Stimulated activated CD8-positive, alpha-beta memory T cell treated with anti-CD3 and anti-CD28 coated beads, Interleukin-12 subunit alpha, Interleukin-12 subunit beta, amount 100 ng/mL, for 1 hour (primary cell): ENCODE measurements around the gene IL25.
"Not testable (repeated sequence)": the region's sequence is repeated elsewhere in the genome, so short reads cannot be mapped to it uniquely, and the experiment has no call there.

Experiments used
- DNase-seq: peaks from one replicate; pipeline ENCODE4 v3.0.0-alpha.2; 2020; ENCODE audit warnings: low read depth

The IL25 gene

GRCh38 chr14:23372509-23372908 lies at the start of gene IL25:
Gene IL25 (plus strand): TSS chr14:23372809.
- no peak for DNase-seq

DNA sequence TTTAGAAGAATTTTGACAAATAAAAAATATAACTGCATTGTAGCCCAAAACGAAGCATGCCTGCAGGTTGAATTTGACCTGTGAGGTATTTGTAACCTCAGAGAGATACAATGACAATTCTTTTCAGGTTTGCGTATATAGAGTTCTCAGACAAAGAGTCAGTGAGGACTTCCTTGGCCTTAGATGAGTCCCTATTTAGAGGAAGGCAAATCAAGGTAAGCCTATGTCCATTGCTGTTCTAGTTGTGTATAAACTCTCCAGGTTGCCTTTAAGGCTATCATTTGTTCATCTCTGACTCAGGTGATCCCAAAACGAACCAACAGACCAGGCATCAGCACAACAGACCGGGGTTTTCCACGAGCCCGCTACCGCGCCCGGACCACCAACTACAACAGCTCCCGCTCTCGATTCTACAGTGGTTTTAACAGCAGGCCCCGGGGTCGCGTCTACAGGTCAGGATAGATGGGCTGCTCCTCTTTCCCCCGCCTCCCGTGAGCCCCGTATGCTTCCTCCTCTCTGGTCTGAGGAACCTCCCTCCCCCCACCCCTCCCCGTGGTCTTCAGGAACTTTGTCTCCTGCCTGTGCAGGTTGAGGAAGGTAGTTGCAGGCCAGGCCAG lies 48.7 kb upstream of the IL25 start:
- DNase-seq: no peak

DNA sequence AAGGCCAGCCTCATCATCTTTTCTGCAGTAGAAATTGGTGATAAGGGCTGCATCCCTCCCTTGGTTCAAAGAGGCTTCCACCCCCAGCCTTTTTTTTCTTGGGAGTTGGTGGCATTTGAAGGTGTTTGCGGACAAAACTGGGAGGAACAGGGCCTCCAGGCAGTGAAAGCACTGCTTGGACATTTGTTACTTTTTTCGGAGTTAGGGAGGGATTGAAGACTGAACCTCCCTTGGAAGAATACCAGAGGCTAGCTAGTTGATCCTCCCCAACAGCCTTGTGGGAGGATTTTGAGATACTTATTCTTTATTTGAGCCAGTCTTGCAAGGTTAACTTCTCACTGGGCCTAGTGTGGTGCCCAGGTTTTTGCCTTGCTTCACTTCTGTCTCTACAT lies 48.2 kb upstream of the IL25 start:
- no peak for DNase-seq

DNA sequence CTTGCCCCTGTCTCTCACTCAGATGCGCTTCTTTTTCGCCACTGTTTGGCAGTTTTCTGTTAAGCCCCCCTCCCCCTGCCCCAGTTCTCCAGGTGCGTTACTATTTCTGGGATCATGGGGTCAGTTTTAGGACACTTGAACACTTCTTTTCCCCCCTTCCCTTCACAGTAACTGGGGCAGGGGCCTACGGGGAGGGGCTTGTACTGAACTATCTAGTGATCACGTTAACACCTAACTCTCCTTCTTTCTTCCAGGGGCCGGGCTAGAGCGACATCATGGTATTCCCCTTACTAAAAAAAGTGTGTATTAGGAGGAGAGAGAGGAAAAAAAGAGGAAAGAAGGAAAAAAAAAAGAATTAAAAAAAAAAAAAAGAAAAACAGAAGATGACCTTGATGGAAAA lies 47.6 kb upstream of the IL25 start:
- no peak for DNase-seq

DNA sequence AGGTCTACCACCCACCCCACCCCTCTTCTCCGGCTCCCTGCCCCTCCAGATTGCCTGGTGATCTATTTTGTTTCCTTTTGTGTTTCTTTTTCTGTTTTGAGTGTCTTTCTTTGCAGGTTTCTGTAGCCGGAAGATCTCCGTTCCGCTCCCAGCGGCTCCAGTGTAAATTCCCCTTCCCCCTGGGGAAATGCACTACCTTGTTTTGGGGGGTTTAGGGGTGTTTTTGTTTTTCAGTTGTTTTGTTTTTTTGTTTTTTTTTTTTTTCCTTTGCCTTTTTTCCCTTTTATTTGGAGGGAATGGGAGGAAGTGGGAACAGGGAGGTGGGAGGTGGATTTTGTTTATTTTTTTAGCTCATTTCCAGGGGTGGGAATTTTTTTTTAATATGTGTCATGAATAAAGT lies 46.9 kb upstream of the IL25 start:
- DNase-seq: not testable (repeated sequence)

DNA sequence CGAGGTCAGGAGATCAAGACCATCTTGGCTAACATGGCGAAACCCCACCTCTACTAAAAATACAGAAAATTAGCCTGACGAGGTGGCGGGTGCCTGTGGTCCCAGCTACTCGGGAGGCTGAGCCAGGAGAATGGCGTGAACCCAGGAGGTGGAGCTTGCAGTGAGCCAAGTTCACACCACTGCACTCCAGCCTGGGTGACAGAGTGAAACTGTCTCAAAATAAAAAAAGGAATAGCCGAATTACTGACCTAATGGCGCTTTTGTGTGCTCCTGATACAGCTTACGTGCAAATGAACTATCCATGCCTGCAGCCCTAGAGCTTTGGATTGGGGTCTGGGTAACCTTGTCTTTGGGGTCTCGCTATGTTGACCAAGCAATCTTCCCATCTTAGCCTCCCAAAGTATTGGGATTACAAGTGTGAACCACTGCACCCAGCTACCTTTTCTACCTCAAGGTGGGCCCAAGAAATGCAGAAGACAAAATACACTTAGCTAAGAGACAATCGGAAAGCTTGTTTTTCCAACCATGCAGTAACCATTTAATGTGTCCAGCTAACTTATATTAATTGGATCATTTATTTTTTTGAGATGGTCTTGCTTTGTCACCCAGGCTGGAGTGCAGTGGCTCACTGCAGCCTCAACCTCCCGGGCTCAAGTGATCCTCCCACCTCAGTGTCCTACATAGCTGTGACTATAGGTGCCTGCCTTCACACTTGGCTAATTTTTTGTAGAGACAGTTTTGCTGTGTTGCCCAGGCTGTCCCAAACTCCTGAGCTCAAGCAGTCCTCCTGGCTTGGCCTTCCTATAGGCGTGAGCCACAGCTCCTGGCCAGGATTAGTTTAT lies 45.9 kb upstream of the IL25 start:
- no peak for DNase-seq

DNA sequence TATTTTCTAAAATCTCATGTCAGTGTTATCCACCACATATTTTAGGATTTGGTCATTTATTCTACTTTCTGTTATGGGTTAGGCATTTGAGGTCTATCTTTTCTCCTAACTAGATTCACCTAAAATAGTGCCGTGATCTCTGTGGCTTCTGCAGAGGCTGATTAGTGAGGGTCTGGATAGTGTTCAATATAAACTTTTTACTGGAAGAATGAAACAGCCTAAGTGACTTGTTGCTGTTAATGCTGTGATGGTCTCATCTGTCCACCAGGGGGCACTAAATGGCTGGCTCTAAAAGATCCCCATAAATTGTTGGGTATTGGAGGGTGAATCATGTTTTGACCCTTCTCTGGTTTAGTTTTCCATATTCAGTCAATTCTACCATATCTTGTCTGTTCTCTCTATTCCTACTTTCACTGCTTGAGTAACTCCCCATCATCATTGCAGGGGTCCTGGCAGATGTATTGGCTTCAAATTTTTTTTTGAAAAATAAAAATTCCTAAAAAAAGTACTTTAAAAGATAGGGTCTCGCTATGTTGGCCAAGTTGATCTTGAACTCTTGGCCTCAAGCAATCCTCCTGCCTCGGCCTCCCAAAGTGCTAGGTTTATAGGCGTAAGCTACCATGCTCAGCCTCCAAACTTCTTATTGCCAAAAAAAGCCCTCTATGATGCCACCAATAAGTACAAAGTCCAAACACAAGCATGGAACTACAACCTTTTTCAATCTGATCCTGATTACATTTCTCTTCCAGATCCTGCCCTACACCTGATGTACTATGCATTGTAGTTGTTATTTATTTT lies 44.5 kb upstream of the IL25 start:
- peak; percentile 49 for DNase-seq

DNA sequence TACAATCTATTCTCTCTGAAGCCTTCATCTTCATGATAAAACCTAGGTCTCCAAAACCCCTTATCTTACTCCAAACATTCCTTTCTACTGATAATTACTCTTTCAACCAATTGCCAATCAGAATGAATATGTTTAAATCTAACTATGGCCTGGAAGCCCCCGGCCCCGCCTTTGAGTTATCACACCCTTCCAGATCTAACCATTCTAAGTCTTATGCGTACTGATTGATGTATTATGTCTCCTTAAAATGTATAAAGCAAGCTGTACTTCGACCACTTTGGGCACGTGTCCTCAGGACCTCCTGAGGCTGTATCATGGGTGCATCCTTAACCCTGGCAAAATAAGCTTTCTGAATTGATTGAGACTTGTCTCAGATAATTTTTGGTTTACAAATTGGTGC lies 37.0 kb upstream of the IL25 start:
- DNase-seq: no peak

GRCh38 chr14:23339506-23340268 lies 32.9 kb upstream of the IL25 start:
- DNase-seq: no peak

GRCh38 chr14:23344481-23344880 lies 28.1 kb upstream of the IL25 start:
- DNase-seq: no peak

DNA sequence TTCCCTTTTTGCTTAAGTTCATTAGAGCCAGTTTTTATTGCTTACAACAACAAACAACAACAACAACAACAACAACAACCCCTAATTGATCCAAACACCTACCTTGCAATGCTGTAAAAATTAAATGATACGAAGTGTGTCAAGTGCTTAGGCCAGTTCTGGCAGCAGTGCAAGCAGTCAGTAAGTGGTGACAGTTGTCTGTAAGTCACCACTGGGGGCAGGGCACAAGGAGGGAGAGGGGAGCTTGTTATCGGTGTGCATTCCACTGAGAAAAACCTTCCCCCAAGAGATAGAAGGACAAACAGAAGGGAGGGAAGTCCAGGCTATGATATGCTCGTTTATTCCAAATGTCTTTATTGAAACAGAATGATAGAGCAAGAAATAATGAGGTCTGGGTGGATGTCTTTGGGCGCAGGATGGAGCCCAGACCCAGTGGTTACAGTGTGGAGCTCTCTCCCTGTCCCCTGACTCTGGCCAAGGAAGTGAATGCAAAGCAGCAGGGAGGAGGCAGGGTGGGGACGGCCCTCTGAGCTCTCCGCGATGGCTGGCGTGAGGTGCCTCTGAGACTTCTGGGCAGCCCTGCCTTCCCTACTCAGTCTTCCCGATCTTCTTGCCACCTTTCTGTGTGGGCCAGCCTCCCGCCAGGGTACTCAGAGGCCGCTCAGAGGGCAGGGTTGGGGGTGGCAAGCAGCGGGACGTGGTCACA lies 26.5 kb upstream of the IL25 start:
- DNase-seq: no peak

- no peak for DNase-seq
Measured at GRCh38 chr14:23346693-23347405, 25.8 kb upstream of the IL25 start.

GRCh38 chr14:23347406-23348296 lies 25.0 kb upstream of the IL25 start:
- DNase-seq: no peak

- no peak for DNase-seq
Measured at GRCh38 chr14:23348297-23348655, 24.3 kb upstream of the IL25 start.

- DNase-seq: no peak
Measured at GRCh38 chr14:23349156-23349845, 23.3 kb upstream of the IL25 start.

DNA sequence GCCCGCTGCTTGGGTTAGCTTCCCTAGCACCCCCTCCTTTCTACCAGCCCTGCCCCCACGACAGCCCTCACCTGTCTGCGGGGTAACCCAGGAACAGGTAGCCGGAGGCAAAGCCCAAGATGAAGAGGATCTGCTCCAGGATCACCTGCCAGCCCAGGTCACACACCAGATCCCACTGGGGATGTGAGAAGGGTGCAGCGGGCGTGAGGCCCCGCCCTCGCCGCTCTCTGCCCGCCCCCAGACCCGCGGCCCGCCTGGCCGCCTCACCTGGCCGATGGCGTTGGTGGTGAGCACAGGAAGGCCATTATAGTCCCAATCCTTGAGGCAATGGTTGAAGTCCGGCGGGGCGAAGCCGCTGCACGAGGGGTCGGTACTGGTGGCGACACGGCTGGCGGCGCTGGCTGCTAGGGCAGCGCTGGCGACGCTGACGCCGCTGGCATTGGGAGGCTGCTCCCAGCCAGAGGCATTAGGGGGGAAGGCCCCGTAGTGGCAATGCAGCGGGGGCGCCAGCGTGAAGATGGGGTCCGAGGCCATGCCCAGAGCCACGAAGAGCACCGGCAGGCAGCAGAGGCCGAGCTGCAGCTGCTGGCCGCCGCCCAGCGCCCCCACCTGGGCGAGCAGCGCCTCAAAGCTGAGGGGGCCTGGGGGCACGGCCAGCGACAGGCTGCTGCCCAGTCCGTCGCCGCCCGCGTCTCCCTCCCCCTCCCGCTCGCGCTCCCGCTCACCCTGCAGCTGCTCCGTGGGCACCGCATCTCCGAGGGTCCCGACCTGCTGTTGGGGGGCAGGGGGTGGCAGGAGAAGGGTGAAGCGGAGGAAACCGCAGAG lies 20.7 kb upstream of the IL25 start:
- no peak for DNase-seq

GRCh38 chr14:23352506-23353432 lies 19.8 kb upstream of the IL25 start, which contains the start of gene SLC22A17:
Gene SLC22A17 (minus strand): TSS chr14:23352887.
- DNase-seq: peak; percentile 28
